ENCODE measurements around the gene USP1.

USP1 gene

GRCh38 chr1:62435231-62436038, 1.4 kb upstream of the USP1 start:
- peak overlapping the region; percentile 92 for H3K4me3 ChIP-seq (replicated peaks; ENCODE audit: low read depth, low read length)
- DNase-seq (ENCODE audit: low read depth), result no peak
- no peak for TF ChIP-seq CTCF (IDR thresholded peaks at IDR 0.05; ENCODE audit: low read length, missing control alignments)

- TF ChIP-seq CTCF (IDR thresholded peaks at IDR 0.05; ENCODE audit: low read length, missing control alignments), result no peak
- DNase-seq (ENCODE audit: low read depth), result no peak
- H3K4me3 ChIP-seq (replicated peaks; ENCODE audit: low read depth, low read length), result peak overlapping the region; percentile 92
These were observed 797 bp upstream of the USP1 start for GRCh38 chr1:62436039-62436465.

GRCh38 chr1:62437273-62437940, 558 bp downstream of the USP1 start:
- TF ChIP-seq CTCF (IDR thresholded peaks at IDR 0.05; ENCODE audit: low read length, missing control alignments), result no peak
- H3K4me3 ChIP-seq (replicated peaks; ENCODE audit: low read depth, low read length), result peak overlapping the region; percentile 92
- peak; percentile 22 for DNase-seq (ENCODE audit: low read depth)

- peak overlapping the region; percentile 92 for H3K4me3 ChIP-seq (replicated peaks; ENCODE audit: low read depth, low read length)
- peak; percentile 6 for DNase-seq (ENCODE audit: low read depth)
- no peak for TF ChIP-seq CTCF (IDR thresholded peaks at IDR 0.05; ENCODE audit: low read length, missing control alignments)
These were observed 1.3 kb downstream of the USP1 start for GRCh38 chr1:62438163-62438562.

- no peak for TF ChIP-seq CTCF (IDR thresholded peaks at IDR 0.05; ENCODE audit: low read length, missing control alignments)
- no peak overlapping the region for H3K4me3 ChIP-seq (replicated peaks; ENCODE audit: low read depth, low read length)
- DNase-seq (ENCODE audit: low read depth), result peak; percentile 6
These were observed 3.0 kb downstream of the USP1 start for GRCh38 chr1:62439652-62440371.

- DNase-seq (ENCODE audit: low read depth), result no peak
- TF ChIP-seq CTCF (IDR thresholded peaks at IDR 0.05; ENCODE audit: low read length, missing control alignments), result no peak
- no peak overlapping the region for H3K4me3 ChIP-seq (replicated peaks; ENCODE audit: low read depth, low read length)
These were observed 7.9 kb downstream of the USP1 start for GRCh38 chr1:62444701-62445100.
